B cell (primary cell): ENCODE measurements around the gene SERPINE2. TPM values are rescaled to one million over a fixed set of nuclear protein-coding genes. Genes with fewer than 3 reads are reported as not detected.

Source experiments
- ATAC-seq: fragments of 200-7000 bp; cut with Tn5 transposase; one replicate; pipeline ENCODE4 v1.10.0; 2021; ENCODE audit warnings: low read depth, mild to moderate bottlenecking, moderate number of reproducible peaks, moderate library complexity
- CTCF ChIA-PET: fragments of 350-600 bp; sonication (Branson Sonifier 250); formaldehyde crosslinking; loops from one replicate; lab custom pipeline; 2021; ENCODE audit warnings: antibody characterized with exemption, inconsistent platforms; lab: Charles Lee
- POLR2A ChIA-PET: fragments of 350-600 bp; sonication (Branson Sonifier 250); formaldehyde crosslinking; loops from one replicate; lab custom pipeline; 2021; ENCODE audit warnings: antibody characterized with exemption; lab: Charles Lee
- DNase-seq: peaks from one replicate; pipeline ENCODE4 v3.0.0; 2013
- H2AFZ ChIP-seq: 2 replicates; pipeline ENCODE4 v1.6.1; 2012; ENCODE audit warnings: mild to moderate bottlenecking, low read depth, low read length; ENCODE audit not compliant: insufficient read depth, poor library complexity, severe bottlenecking
- H3K27ac ChIP-seq, 2 donors: 1 replicate in 1 of 2; 2 replicates in 1 of 2; pipeline ENCODE4 v1.5.1; 2012 to 2013; ENCODE audit warnings: low read length in 2 of 2, mild to moderate bottlenecking in 2 of 2, moderate library complexity in 1 of 2
- H3K27me3 ChIP-seq, 4 experiments: fragments of 200-600 bp in 1 of 4; sonication (generic) in 1 of 4; replicated peaks in 1 of 4; 1 replicate in 2 of 4; 2 replicates in 2 of 4; pipeline versions ENCODE4 v1.6.1 to v1.7.0; 2013 to 2016; ENCODE audit warnings: low read length in 3 of 4, mild to moderate bottlenecking in 2 of 4, mixed read lengths in 1 of 4, moderate library complexity in 1 of 4; ENCODE audit not compliant: insufficient read depth in 4 of 4, control insufficient read depth in 3 of 4; ENCODE audit errors: control extremely low read depth in 1 of 4
- H3K36me3 ChIP-seq, 2 experiments: replicated peaks in 1 of 2; 1 replicate in 1 of 2; 2 replicates in 1 of 2; pipeline versions ENCODE4 v1.6.1 to v1.7.1; 2013; ENCODE audit warnings: low read length in 1 of 2; ENCODE audit not compliant: insufficient read depth in 2 of 2, control insufficient read depth in 1 of 2; ENCODE audit errors: control extremely low read depth in 1 of 2, extremely low read depth in 1 of 2
- H3K4me1 ChIP-seq, 2 donors: fragments of 200-600 bp in 1 of 2; sonication (generic) in 1 of 2; 1 replicate in 1 of 2; 2 replicates in 1 of 2; pipeline versions ENCODE4 v1.5.1 to v1.6.1; 2013 to 2017; ENCODE audit warnings: low read length in 2 of 2; ENCODE audit not compliant: control insufficient read depth in 2 of 2, insufficient read depth in 2 of 2
- H3K4me2 ChIP-seq: replicated peaks from 2 replicates; pipeline ENCODE3; 2012; ENCODE audit warnings: mild to moderate bottlenecking, low read depth, low read length; ENCODE audit not compliant: poor library complexity, severe bottlenecking
- H3K4me3 ChIP-seq, 5 experiments: fragments of 200-600 bp in 1 of 5; sonication (generic) in 1 of 5; 1 replicate in 3 of 5; 2 replicates in 2 of 5; pipeline versions ENCODE4 v1.5.1 to v1.7.0; 2011 to 2016; ENCODE audit warnings: low read length in 4 of 5, mild to moderate bottlenecking in 4 of 5, low read depth in 2 of 5, control low read depth in 1 of 5, moderate library complexity in 1 of 5; ENCODE audit not compliant: insufficient read depth in 1 of 5; ENCODE audit errors: control extremely low read depth in 1 of 5, extremely low read depth in 1 of 5
- H3K79me2 ChIP-seq: fragments of 200-600 bp; sonication (generic); one replicate; pipeline ENCODE4 v1.6.0; 2016; ENCODE audit warnings: low read length; ENCODE audit not compliant: control insufficient read depth, insufficient read depth
- H3K9ac ChIP-seq: fragments of 200-600 bp; sonication (generic); 2 replicates; pipeline ENCODE4 v1.6.1; 2017; ENCODE audit warnings: mild to moderate bottlenecking, low read length, moderate library complexity
- H3K9me3 ChIP-seq, 3 donors: one replicate each; pipeline versions ENCODE4 v1.6.1 to v1.7.1; 2013; ENCODE audit warnings: low read length in 2 of 3; ENCODE audit not compliant: control insufficient read depth in 2 of 3, insufficient read depth in 1 of 3; ENCODE audit errors: control extremely low read depth in 1 of 3
- H4K20me1 ChIP-seq: 2 replicates; pipeline ENCODE4 v1.6.0; 2012; ENCODE audit warnings: mild to moderate bottlenecking, low read length; ENCODE audit not compliant: insufficient read depth, control insufficient read depth, poor library complexity, severe bottlenecking
- H3K27ac Mint-ChIP-seq: one replicate; pipeline ENCODE4 v1.8.0; 2021; ENCODE audit warnings: mixed read lengths
- H3K27me3 Mint-ChIP-seq: one replicate; pipeline ENCODE4 v1.8.0; 2021; ENCODE audit warnings: mixed read lengths
- H3K4me1 Mint-ChIP-seq: one replicate; pipeline ENCODE4 v1.8.0; 2021; ENCODE audit warnings: mixed read lengths
- H3K4me3 Mint-ChIP-seq: one replicate; pipeline ENCODE4 v1.8.0; 2021; ENCODE audit warnings: mixed read lengths
- H3K9me3 Mint-ChIP-seq: one replicate; pipeline ENCODE4 v1.8.0; 2022; ENCODE audit warnings: mixed read lengths; ENCODE audit not compliant: insufficient read depth
- EZH2 ChIP-seq: IDR thresholded peaks from 2 replicates; pipeline ENCODE4 v1.6.1; 2012; ENCODE audit warnings: borderline replicate concordance, low read depth, mild to moderate bottlenecking, moderate library complexity, low read length; ENCODE audit not compliant: insufficient read depth, poor library complexity, severe bottlenecking
- WGBS: methylation state at CpG from one replicate; pipeline ENCODE4 v1.1.5; 2013; ENCODE audit warnings: missing lambda C conversion rate; ENCODE audit not compliant: insufficient coverage; 5-methylcytosine and 5-hydroxymethylcytosine counted together
- intact Hi-C: fragments of 100-400 bp; cut with micrococcal nuclease; formaldehyde crosslinking; loops from one replicate; pipeline ENCODE4 v1.10.0; 2022
- polyA plus RNA-seq: library from polyadenylated mRNA; depleted of rRNA; stranded (reverse); fragments of >200 nt; gene quantifications from 2 replicates; pipeline ENCODE4 v1.2.3, GENCODE V29; 2012
- total RNA-seq, 2 donors: library from RNA; stranded (reverse); fragments of 120-200 nt in 1 of 2; gene quantifications; 1 replicate in 1 of 2; 2 replicates in 1 of 2; pipeline versions ENCODE4 v1.2.3 to v1.2.4, GENCODE V29; 2013 to 2022
- TF ChIP-seq, protein P1 (sequence below): fragments of 200-600 bp; IDR thresholded peaks from one replicate; pipeline ENCODE4 v1.8.0; 2022; ENCODE audit warnings: antibody characterized with exemption, mild to moderate bottlenecking

SERPINE2 gene
- total and polyA plus RNA-seq, 2 donors (not counting 1 experiment from before 2014, with no cell fraction given): 0.45 to 1.8 TPM

DNA sequence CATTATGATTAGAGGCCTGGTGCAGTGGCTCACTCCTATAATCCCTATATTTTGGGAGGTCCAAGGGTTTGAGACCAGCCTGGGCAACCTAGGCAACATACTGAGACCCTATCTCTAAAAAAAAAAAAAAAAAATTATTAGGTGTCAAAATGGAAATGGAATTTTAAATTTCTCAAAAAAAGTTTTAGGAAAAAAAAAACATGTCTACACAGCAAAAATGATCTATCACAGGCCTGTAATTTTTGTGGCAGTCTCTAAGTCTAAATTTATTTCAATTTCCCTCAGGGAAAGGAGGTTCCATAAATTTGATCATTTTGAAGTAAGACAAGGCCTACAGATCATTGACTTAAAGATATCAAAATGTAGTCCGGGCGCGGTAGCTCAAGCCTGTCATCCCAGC, 65.5 kb downstream of the SERPINE2 start:
- Histone ChIP-seq H3K9ac (no peak overlapping the region), H3K36me3 (peaks cover 3 to 10% of the 10 kb centered on the region in 2 experiments), H3K27ac (no peak overlapping the region), H2AFZ (no peak overlapping the region), H3K9me3 (no peaks in the 10 kb centered on the region), H3K27me3 (no peaks in the 10 kb centered on the region), H4K20me1 (no peaks in the 10 kb centered on the region), H3K4me2 (no peak overlapping the region), H3K79me2 (no peaks in the 10 kb centered on the region), H3K4me1 (peaks cover 0 to 3% of the 10 kb centered on the region in 2 donors), H3K4me3 (no peak overlapping the region)
- no peak overlapping the region for H3K4me3 Mint-ChIP-seq
- DNase-seq (no peak), ATAC-seq (no peak)
- H3K27me3 Mint-ChIP-seq: no peaks in the 10 kb centered on the region
- WGBS: 90% methylated on average over 3 of the region's 3 CpGs
- ChIA-PET CTCF (interaction anchor here (1.2 to 10.7 kb wide), 3 partner anchors 11 to 313 kb away, joined by 5 to 211 read pairs (median 61); no protein-coding TSS in a partner anchor), POLR2A (no interaction called here)
- intact Hi-C loops: loop anchor here (10.0 kb wide), 1 partner anchor 381 kb away; no protein-coding TSS in a partner anchor
- TF ChIP-seq EZH2: no peak
- TF ChIP-seq, protein P1, sequence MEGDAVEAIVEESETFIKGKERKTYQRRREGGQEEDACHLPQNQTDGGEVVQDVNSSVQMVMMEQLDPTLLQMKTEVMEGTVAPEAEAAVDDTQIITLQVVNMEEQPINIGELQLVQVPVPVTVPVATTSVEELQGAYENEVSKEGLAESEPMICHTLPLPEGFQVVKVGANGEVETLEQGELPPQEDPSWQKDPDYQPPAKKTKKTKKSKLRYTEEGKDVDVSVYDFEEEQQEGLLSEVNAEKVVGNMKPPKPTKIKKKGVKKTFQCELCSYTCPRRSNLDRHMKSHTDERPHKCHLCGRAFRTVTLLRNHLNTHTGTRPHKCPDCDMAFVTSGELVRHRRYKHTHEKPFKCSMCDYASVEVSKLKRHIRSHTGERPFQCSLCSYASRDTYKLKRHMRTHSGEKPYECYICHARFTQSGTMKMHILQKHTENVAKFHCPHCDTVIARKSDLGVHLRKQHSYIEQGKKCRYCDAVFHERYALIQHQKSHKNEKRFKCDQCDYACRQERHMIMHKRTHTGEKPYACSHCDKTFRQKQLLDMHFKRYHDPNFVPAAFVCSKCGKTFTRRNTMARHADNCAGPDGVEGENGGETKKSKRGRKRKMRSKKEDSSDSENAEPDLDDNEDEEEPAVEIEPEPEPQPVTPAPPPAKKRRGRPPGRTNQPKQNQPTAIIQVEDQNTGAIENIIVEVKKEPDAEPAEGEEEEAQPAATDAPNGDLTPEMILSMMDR: no peak
- H3K27ac Mint-ChIP-seq: no peak overlapping the region
- peaks cover 3% of the 10 kb centered on the region for H3K4me1 Mint-ChIP-seq
- H3K9me3 Mint-ChIP-seq: no peaks in the 10 kb centered on the region

DNA sequence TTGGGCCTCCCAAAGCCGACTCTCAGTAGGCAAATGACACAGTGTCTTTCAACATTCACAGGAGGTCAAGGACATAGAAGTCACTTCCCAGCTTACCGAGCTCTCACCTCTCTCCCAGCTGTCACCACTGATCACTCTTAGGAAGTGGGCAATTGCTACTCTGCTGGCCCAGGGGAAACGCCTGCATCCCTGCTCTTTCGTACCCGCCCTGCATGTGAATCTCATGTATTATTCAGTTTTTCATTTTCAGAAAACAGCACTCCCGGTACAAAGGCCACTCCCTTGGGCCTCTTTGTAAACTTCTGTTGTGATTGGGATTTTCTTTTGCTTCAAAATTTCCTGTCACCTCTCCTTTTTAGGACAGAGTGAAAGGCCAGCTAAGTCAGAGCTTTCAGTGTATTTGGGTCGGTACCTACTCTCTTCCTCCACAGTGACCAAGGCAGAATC, 66.4 kb downstream of the SERPINE2 start:
- Histone ChIP-seq H3K9ac (no peak overlapping the region), H4K20me1 (no peaks in the 10 kb centered on the region), H3K4me3 (no peak overlapping the region), H3K36me3 (peaks cover 3 to 13% of the 10 kb centered on the region in 2 experiments), H3K4me1 (peaks cover 0 to 3% of the 10 kb centered on the region in 2 donors), H2AFZ (no peak overlapping the region), H3K27ac (no peak overlapping the region), H3K4me2 (no peak overlapping the region), H3K27me3 (no peaks in the 10 kb centered on the region), H3K9me3 (no peaks in the 10 kb centered on the region), H3K79me2 (no peaks in the 10 kb centered on the region)
- ChIA-PET CTCF (interaction anchor here (0.7 to 10.7 kb wide), 5 partner anchors 12 to 400 kb away, joined by 3 to 211 read pairs (median 47); no protein-coding TSS in a partner anchor), POLR2A (no interaction called here)
- no peaks in the 10 kb centered on the region for H3K9me3 Mint-ChIP-seq
- TF ChIP-seq, protein P1: no peak
- TF ChIP-seq EZH2: no peak
- no peak for DNase-seq
- no peaks in the 10 kb centered on the region for H3K27me3 Mint-ChIP-seq
- no peak overlapping the region for H3K4me3 Mint-ChIP-seq
- intact Hi-C loops: loop anchor here (10.0 kb wide), 1 partner anchor 382 kb away; no protein-coding TSS in a partner anchor
- peaks cover 3% of the 10 kb centered on the region for H3K4me1 Mint-ChIP-seq
- no peak overlapping the region for H3K27ac Mint-ChIP-seq
- ATAC-seq: no peak
- WGBS: 98% methylated on average over 6 of the region's 7 CpGs
